Adipocyte (in vitro differentiated cells): ENCODE measurements around the gene APBA2.

ENCODE experiments used
- DNase-seq: peaks from one replicate; pipeline ENCODE4 v3.0.0-alpha.2; 2015; ENCODE audit warnings: low read depth
- H3K27me3 ChIP-seq: replicated peaks from 2 replicates; pipeline ENCODE4 v1.7.0; 2013; ENCODE audit warnings: mild to moderate bottlenecking, low read length, moderate library complexity; ENCODE audit not compliant: control insufficient read depth, insufficient read depth
- H3K36me3 ChIP-seq: 2 replicates; pipeline ENCODE4 v1.7.0; 2013; ENCODE audit warnings: low read length, mild to moderate bottlenecking, moderate library complexity; ENCODE audit not compliant: control insufficient read depth, insufficient read depth, severe bottlenecking
- H3K4me1 ChIP-seq: 2 replicates; pipeline ENCODE4 v1.7.0; 2013; ENCODE audit warnings: mild to moderate bottlenecking, low read length, moderate library complexity; ENCODE audit not compliant: control insufficient read depth, insufficient read depth
- H3K4me3 ChIP-seq: 2 replicates; pipeline ENCODE4 v1.7.0; 2013; ENCODE audit warnings: mild to moderate bottlenecking, low read length, moderate library complexity
- H3K9ac ChIP-seq: 2 replicates; pipeline ENCODE4 v1.7.0; 2013; ENCODE audit warnings: mild to moderate bottlenecking, low read length, moderate library complexity
- H3K9me3 ChIP-seq: 2 replicates; pipeline ENCODE4 v1.7.0; 2013; ENCODE audit warnings: mild to moderate bottlenecking, low read length, moderate library complexity; ENCODE audit not compliant: control insufficient read depth

APBA2 gene

GRCh38 chr15:28919679-28920655, 34.2 kb downstream of the APBA2 start:
- Histone ChIP-seq H3K9me3 (no peaks in the 10 kb centered on the region), H3K9ac (no peak overlapping the region)
- no peak for DNase-seq

DNA sequence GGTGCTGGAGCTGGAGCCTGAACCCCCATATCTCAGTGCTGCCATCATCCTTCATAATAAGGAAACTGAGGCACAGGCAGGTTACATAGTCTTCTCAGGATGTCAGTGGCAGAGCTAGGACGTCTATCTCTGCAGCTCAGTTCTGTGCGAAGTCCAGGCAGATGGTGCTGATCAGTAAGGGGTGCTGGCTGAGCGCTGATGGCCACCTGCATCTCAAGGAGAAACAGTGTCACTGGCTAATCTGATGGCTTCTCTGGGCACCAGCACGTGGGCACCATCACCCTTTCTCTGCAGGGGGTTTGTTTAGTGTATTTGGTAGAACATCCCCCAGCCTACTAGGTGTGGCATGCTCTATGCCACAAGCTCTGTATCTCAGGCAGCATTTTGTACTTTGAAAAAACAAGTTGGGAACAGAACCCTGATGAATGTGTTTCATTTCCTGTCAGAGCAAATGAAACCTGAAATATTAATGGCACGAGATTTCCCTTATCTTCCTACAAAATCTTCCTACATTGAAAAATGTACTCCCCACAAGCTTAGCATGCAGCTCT, 35.1 kb downstream of the APBA2 start:
- Histone ChIP-seq H3K27me3 (peaks cover 20% of the 10 kb centered on the region), H3K4me1 (no peaks in the 10 kb centered on the region), H3K9ac (no peak overlapping the region), H3K4me3 (no peak overlapping the region), H3K9me3 (no peaks in the 10 kb centered on the region), H3K36me3 (no peaks in the 10 kb centered on the region)
- DNase-seq = no peak

More at GRCh38 chr15:28919679-28920655, 34.2 kb downstream of the APBA2 start:
- Histone ChIP-seq H3K4me3 (no peak overlapping the region), H3K27me3 (peaks cover 22% of the 10 kb centered on the region), H3K4me1 (no peaks in the 10 kb centered on the region), H3K36me3 (no peaks in the 10 kb centered on the region)

GRCh38 chr15:28921336-28921735, 35.6 kb downstream of the APBA2 start:
- Histone ChIP-seq H3K27me3 (peaks cover 17% of the 10 kb centered on the region), H3K36me3 (no peaks in the 10 kb centered on the region), H3K9me3 (no peaks in the 10 kb centered on the region), H3K4me1 (no peaks in the 10 kb centered on the region), H3K9ac (no peak overlapping the region), H3K4me3 (no peak overlapping the region)
- DNase-seq = no peak

GRCh38 chr15:28921919-28922706, 36.3 kb downstream of the APBA2 start:
- H3K9me3 ChIP-seq = no peaks in the 10 kb centered on the region
- no peaks in the 10 kb centered on the region for H3K4me1 ChIP-seq
- H3K27me3 ChIP-seq = peaks cover 17% of the 10 kb centered on the region
- H3K4me3 ChIP-seq = no peak overlapping the region
- H3K9ac ChIP-seq = no peak overlapping the region
- no peak for DNase-seq
- no peaks in the 10 kb centered on the region for H3K36me3 ChIP-seq

- H3K9ac ChIP-seq = no peak overlapping the region
- H3K27me3 ChIP-seq = peaks cover 17% of the 10 kb centered on the region
- no peaks in the 10 kb centered on the region for H3K9me3 ChIP-seq
- no peak for DNase-seq
- no peaks in the 10 kb centered on the region for H3K4me1 ChIP-seq
- no peaks in the 10 kb centered on the region for H3K36me3 ChIP-seq
- no peak overlapping the region for H3K4me3 ChIP-seq
These were observed 36.9 kb downstream of the APBA2 start for GRCh38 chr15:28922707-28923012.

DNA sequence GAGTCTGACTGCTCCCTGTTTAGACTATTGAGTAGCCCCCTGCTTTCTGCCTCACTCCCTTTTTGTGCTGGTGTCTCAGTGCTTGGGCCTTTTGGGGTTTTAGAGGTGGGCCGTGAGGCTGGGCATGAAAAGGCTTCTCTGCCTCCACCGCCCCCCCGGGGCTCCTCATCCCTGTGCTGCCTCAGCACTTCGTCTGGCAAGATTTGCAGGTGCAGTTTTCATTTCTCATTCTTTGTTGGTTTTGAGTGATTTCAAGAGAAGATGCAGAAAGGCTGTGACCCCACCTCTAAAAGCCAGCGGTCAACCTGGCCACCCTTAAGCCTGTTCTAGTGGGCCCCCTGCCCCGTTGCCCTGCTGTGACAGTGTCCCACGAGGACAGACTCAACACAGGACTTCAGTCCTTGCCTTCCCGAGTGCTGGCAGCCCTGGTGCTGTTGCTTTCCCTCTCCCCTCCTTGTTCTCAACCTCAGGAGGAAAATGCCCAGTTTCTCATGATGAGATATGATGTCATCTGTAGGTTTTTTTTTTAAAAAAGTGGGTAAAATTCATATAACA, 38.0 kb downstream of the APBA2 start:
- H3K9me3 ChIP-seq = no peaks in the 10 kb centered on the region
- H3K4me1 ChIP-seq = no peaks in the 10 kb centered on the region
- H3K9ac ChIP-seq = no peak overlapping the region
- H3K36me3 ChIP-seq = no peaks in the 10 kb centered on the region
- H3K4me3 ChIP-seq = no peak overlapping the region
- peaks cover 17% of the 10 kb centered on the region for H3K27me3 ChIP-seq
- DNase-seq = no peak

DNA sequence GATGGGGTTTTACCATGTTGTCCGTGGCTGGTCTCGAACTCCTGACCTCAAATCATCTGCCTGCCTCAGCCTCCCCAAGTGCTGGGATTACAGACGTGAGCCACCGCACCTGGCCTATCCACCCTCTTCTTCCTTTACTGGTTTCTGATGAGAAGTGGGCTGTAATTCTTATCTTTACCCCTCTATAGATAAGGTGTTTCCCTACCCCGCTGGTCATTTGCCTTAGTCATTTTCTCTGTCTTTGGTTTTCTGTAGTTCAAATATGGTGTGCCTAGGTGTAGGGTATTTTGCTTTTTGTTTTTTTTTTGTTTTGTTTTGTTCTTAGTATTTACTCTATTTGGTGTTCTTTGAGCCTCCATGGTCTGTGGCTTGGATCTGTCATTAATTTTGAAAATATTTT, 41.3 kb downstream of the APBA2 start:
- H3K9me3 ChIP-seq = no peaks in the 10 kb centered on the region
- H3K9ac ChIP-seq = no peak overlapping the region
- H3K27me3 ChIP-seq = peaks cover 2% of the 10 kb centered on the region
- no peaks in the 10 kb centered on the region for H3K4me1 ChIP-seq
- no peak for DNase-seq
- no peak overlapping the region for H3K4me3 ChIP-seq
- H3K36me3 ChIP-seq = no peaks in the 10 kb centered on the region

DNA sequence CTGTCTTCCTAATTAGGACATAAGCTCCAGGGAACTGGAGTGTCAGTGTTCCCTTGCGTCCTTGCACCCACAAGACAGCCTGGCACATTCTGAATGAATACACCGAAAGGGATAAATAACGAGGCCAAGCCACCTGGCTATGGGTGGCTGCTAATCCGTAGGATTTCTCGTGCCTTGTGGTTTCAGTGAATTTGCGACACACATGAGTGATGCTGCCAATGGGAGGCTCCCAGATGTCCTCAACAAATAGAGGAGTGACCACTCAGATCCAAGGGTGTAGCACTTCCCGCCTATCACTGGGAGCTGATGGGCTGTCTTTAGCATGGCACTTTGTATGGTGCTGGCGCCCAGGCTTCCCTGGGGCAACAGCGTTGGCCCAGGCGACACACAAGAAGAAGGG, 43.4 kb downstream of the APBA2 start:
- Histone ChIP-seq H3K36me3 (no peaks in the 10 kb centered on the region), H3K27me3 (peaks cover 11% of the 10 kb centered on the region), H3K4me3 (no peak overlapping the region), H3K9ac (no peak overlapping the region), H3K9me3 (peaks cover 9% of the 10 kb centered on the region), H3K4me1 (no peaks in the 10 kb centered on the region)
- no peak for DNase-seq

DNA sequence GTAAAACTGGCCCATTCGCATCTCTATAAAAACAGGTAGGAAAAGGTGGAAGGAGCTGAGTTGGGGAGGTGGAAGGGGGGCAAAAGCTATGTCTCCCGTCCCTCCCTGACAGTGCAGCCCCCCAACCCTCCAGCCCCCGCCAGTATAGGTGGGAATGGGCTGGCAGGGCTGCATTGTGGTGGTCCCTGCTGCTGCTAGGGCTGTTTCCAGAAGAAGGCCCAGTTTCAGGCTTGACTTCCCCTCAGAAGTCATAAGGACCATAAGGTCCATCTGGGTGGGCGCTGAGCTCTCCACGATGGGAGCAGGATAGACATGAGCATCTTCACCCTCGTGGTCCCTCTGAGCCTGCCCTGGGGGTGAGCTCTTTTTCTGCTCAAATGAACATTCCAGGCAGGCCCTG, 44.2 kb downstream of the APBA2 start:
- peaks cover 17% of the 10 kb centered on the region for H3K27me3 ChIP-seq
- H3K36me3 ChIP-seq = no peaks in the 10 kb centered on the region
- no peak overlapping the region for H3K9ac ChIP-seq
- peaks cover 9% of the 10 kb centered on the region for H3K9me3 ChIP-seq
- H3K4me3 ChIP-seq = no peak overlapping the region
- no peaks in the 10 kb centered on the region for H3K4me1 ChIP-seq
- DNase-seq = no peak

DNA sequence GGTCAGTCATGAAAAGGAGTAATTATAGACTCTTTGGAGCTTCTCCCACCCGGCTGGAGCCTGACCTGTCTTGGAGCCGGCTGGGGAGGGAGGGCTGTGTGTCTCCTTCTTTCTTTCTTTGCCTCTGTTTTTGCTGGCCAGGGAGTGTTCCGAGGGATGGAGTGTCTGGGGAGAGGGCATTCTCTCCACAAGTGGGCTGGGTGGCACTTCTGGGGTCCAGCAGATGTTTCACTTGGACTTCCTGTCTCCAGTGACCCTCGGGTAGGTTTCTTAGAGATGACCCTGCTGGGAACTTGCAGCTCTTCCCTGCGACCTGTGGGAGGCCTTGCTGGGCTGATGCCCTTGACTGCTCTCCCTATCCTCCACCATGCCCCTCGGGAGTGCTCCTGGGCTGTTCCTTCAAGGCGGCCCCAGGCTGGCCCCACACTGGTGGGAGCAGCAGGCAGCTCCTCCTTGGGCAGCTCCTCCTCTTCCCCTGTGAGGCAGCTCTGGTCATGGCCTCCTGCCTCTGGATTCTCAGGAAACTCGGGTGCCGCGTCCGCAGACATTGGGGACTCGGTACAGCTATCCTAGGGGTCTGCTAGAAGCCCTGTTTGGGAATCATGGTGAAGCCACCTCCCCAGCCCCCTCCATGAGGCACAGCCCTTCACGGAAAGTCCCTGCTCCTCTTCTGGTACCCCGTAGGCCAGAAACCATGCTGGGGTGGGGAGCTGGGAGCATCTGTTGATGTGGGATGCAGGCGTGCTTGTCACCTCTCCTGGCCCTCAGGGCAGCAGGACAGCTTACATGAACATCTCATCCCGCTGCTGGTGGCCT, 44.9 kb downstream of the APBA2 start:
- Histone ChIP-seq H3K4me1 (no peaks in the 10 kb centered on the region), H3K4me3 (no peak overlapping the region), H3K36me3 (no peaks in the 10 kb centered on the region), H3K9ac (no peak overlapping the region), H3K27me3 (peaks cover 17% of the 10 kb centered on the region), H3K9me3 (peaks cover 9% of the 10 kb centered on the region)
- DNase-seq = no peak
